Activated CD8-positive, alpha-beta memory T cell treated with anti-CD3 and anti-CD28 coated beads, Interleukin-2, amount 50 U/mL, for 24 hours (primary cell): ENCODE data around the gene METTL27.
"Not testable (repeated sequence)": the region's sequence is repeated elsewhere in the genome, so short reads cannot be mapped to it uniquely, and the experiment has no call there.

Experiments used
- DNase-seq: peaks from one replicate; pipeline ENCODE4 v3.0.0-alpha.2; 2020; ENCODE audit errors: extremely low read depth

The METTL27 gene

DNA sequence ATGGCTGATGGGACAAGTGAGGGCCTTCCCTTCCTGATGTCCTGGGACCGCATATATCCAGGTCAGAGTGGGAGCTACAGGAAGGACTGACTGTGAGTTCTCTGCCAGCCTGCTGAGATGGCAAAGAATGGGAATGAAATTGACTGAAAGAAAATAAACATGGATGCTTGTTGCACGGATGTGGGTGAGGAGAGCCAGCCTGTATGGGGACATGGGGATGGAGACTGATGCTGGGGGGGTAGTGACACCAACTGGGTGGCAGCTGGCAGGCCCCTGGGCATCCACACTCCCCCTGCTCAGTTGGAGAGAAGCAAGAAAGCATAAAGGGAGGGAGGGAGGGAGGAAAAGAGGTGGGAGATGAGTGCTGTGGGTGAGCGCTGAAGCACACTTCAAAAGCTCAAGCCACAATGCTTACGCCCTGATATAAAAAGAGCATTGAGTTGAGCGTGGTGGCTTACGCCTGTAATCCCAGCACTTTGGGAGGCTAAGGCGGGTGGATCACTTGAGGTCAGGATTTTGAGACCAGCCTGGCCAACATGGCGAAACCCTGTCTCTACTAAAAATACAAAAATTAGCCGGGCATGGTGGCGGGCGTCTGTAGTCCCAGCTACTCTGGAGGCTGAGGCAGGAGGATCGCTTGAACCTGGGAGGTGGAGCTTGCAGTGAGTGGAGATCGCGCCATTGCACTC, 20.6 kb downstream of the METTL27 start:
- not testable (repeated sequence) for DNase-seq

DNA sequence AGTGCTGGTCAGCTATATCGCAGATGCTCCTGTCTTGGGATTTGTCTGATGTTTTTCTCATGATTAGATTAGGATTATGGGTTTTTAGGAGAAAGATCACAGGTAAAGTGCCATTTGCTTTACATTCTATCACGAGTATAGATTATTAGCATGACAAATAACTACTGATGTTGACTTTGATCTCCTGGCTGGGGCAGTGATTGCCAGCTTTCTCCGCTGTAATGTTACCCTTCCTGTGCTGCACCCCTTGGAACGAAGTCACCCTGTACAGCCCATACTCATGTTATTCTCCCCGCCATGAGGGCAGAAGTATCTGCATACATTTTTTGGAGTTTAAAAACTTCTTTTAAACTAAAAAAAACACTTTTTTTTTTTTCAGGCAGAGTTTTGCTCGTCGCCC, 22.3 kb downstream of the METTL27 start:
- no peak for DNase-seq

DNA sequence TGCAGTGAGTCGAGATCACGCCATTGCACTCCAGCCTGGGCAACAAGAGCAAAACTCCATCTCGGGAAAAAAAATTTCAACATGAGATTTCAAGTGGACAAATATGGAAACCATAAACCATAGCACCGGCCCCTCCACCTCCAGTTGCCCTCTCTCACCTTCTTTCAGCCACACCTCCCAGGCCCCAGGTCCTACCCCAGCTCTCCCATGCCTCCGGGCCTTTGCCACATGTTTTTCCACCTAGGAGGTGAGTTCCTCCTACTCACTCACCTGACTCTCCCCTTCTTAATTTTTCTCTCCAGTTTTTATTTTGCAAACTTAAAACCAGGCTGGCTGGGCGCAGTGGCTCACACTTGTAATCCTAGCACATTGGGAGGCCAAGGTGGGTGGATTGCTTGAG, 25.2 kb downstream of the METTL27 start:
- no peak for DNase-seq

DNA sequence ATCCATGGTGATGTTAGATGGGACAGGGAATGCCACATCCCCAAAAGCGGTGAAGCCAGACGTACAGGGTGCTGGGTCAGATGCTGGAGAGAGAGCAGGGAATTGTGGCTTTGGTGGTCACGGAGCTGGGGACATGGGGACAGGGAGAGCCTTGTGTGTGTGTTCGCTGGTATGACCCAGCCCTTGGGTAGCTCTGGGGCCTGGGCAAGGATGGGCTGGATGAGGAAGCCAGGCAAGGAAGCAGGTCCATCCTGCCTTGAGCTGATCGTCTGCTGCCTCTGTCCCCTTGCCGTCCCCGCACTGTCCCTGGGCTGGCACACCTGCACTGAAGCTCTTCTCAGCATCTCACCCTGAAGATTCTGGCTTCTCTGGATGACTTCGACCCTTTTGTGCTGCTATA, 26.9 kb downstream of the METTL27 start:
- no peak for DNase-seq

DNA sequence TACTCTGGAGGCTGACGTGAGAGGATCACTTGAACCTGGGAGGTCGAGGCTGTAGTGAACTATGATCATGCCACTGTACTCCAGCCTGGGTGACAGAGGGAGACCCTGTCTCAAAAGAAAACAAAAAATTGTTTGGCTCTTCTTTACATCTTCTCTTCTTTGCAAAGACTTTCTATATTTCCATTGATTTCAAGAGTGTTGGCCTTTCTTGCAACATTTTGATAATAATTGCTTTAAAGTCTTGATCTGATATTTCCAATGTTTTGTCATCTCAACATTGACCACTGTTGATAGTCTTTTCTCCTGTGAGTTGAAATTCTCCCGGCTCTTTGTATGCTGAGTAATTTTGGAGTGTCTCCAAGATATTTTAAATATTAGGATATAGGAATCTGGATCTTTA, 29.3 kb downstream of the METTL27 start:
- no peak for DNase-seq

DNA sequence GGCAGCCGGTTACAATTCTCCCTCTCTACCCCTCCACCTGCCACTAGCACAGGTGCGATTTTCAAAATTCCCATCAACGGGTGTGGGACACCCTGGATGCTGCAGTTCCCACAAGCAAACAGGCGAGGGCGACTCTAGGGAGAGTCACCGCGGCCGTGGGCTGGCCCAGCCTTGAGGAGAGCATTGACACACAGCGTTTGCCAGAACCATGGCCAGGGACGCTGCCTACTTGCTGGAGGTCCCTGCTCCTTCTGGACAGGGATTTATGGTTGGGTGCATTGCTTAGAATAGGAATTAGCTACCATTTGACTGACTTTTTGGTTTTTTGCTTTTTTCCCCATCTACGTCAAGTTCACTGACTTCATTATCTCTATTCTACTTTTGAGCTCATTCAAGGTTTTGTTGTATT, 30.6 kb downstream of the METTL27 start:
- peak; percentile 12 for DNase-seq

DNA sequence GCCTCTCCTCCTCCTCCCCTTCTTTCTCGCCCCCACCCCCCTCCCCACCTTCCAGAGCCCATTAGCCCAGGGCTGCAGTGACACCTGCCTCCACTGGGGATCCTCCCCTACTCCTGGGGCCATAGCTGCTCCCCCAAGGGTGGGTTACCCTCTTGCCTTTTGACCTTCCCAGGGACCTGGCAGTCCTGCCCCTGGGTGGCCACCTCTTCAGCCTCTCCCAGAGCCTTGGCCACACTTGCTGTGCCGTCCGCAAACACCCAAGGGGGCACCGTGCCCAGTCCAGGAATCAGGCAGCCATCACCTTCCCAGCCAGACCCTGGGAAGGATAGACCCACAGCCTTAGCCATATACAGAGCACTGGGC, 31.3 kb downstream of the METTL27 start:
- DNase-seq = no peak

DNA sequence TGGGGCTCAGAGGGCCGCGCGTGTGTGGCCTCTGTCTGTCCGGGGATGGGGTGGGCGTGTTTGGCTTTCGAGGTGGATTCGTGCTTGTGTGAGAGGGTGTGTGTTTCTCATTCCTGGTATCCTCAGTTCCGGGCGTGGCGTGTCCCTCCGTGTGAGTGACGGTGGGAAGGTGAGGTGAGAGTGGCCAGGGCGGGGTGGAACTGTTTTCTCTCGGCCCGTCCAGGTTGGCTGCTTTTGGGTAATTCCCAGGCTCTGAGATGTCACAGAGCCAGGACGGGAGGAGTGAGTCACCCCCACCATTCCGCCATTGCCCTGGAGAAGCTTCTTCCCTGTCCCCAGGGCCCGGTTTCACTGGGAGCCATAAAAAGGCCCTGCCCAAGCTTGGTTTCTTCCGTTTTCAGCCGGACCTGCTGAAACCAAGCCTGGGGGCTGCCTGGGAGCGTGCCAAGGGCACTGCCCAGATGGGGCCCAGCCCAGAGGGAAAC, 32.8 kb downstream of the METTL27 start:
- no peak for DNase-seq

DNA sequence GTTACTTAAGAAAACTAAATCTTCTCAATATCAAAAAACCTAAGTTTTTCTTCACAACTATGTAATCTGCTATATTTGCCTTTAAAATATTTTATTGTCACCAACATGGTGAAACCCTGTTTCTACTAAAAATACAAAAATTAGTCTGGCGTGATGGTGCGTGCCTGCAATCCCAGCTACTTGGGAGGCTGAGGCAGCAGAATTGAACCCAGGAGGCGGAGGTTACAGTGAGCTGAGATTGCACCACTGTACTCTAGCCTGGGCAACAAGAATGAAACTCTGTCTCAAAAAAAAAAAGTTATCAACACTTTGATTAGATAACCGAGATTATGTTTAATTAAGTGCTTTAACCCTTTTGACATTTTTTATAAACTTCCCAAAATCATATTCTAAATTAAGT, 39.9 kb downstream of the METTL27 start:
- DNase-seq = no peak

DNA sequence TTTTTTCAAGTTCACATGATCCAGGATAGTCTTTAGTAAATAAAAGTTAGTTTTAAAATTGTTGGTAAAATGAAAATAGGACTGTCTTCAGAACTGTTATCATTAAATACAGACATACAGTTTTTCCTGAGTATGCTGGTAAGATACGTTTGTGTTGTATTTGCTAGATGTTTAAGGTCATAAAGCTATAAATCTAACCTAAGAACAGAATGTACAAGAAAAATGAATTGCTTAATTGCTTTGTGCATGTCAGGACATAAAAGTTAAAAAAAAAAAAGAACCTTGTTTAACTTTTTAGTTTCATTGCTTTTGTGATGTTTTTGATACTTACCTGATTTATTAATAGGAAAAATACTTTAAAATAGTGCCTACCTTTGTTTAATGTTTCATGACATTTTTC, 40.7 kb downstream of the METTL27 start:
- DNase-seq = no peak

DNA sequence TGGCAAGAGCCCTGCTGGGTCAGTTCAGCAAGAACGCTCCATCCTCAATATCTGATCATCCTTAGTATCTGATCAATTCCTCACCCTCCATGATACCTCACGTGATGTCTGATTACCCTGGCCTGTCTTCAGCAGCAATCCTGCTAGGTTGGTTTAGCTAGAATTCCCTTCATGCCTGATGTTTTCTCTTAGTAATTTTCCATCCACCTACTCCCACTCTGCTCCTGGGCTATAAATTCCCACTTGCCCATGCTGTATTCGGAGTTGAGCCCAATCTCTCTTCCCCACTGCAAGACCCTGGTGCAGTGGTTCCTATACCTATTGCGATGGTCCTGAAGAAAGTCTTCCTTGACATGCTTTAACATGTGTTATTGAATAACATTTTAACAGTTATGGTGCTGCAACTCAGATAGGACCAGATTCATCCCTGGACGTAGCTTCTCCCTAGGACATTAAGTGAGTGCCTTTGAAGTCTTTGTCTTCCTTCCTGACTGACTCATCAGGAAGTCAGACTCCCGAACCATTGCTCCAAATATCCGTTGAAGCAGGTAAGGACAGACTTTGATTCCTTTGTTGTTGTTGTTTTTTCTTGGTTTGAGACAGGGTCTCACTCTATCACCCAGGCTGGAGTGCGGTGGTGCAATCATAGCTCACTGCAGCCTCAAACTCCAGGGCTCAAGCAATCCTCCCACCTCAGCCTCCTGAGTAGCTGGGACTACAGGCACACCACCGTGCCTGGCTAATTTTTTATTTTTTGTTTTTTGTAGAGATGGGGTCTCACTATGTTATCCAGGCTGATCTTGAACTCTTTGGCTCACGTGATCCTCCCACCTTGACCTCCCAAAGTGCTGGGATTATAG, 42.8 kb downstream of the METTL27 start:
- DNase-seq = no peak

DNA sequence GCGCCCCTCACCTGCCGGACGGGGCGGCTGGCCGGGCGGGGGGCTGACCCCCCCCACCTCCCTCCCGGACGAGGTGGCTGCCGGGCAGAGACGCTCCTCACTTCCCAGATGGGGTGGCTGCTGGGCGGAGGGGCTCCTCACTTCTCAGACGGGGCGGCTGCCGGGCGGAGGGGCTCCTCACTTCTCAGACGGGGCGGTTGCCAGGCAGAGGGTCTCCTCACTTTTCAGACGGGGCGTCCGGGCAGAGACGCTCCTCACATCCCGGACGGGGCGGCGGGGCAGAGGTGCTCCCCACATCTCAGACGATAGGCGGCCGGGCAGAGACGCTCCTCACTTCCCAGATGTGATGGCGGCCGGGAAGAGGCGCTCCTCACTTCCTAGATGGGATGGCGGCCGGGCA, 45.1 kb downstream of the METTL27 start:
- not testable (repeated sequence) for DNase-seq

DNA sequence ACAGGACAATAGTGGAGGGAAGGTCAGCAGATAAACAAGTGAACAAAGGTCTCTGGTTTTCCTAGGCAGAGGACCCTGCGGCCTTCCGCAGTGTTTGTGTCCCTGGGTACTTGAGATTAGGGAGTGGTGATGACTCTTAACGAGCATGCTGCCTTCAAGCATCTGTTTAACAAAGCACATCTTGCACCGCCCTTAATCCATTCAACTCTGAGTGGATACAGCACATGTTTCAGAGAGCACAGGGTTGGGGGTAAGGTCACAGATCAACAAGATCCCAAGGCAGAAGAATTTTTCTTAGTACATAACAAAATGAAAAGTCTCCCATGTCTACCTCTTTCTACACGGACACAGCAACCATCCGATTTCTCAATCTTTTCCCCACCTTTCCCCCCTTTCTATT, 45.7 kb downstream of the METTL27 start:
- DNase-seq = not testable (repeated sequence)

DNA sequence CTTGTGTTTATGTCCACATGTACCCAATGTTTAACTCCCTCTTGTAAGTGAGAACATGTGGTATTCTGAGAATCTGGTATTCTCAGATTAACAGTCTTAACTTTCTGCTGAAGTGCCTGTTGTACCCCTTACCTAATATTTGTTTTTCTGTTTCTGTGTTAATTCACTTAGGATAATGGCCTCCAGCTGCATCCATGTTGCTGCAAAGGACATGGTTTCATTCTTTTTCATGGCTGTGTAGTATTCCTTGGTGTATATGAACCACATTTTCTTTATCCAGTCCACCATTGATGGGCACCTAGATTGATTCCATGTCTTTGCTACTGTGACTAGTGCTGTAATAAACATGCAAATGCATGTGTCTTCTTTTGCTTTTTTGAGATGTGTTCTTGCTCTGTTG, 47.1 kb downstream of the METTL27 start:
- not testable (repeated sequence) for DNase-seq

DNA sequence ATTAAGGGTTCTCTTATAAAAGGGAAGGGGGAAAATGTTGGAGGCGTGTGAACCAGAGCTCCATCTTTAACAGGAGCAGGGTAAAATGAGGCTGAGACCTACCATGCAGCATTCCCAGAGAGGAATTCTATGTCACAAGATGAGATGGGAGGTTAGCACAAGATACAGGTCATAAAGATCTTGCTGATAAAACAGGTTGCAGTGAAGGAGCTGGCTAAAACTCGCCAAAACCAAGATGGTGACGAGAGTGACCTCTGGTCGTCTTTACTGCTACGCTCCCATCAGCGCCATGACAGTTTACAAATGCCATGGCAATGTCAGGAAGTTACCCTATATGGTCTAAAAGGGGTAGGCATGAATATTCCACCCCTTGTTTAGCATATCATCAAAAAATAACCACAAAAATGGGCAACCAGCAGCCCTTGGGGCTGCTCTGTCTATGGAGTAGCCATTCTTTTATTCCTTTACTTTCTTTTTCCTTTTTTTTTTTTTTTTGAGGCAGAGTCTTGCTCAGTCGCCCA, 51.1 kb downstream of the METTL27 start:
- not testable (repeated sequence) for DNase-seq

DNA sequence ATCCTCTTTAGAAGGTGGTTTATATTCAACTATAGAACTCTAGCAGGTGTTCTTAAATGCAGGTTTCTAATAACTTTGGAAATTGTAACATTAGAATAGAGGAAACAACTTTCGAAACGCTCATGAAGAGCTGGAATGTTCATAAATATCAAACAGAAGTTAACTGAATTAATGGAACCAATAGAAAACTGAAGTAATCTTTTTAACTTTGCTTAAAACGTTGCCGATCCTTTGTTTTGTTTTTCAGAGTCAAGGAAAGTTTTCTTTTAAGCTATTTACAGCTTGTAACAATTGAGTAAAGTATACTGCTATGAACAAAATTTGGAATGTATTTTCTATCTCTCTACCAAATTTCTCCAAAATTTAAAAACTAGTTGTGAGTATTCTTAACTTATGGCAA, 53.3 kb downstream of the METTL27 start:
- DNase-seq = no peak

DNA sequence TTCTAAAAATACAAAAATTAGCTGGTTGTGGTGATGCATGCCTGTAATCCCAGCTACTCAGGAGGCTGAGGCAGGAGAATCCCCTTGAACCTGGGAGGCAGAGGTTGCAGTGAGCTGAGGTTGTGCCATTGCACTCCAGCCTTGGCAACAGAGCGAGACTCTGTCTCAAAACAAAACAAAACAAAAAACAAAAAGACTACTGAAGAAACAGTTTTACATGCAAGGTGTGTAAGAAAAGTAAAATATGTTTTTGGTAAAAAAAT, 54.6 kb downstream of the METTL27 start:
- not testable (repeated sequence) for DNase-seq

DNA sequence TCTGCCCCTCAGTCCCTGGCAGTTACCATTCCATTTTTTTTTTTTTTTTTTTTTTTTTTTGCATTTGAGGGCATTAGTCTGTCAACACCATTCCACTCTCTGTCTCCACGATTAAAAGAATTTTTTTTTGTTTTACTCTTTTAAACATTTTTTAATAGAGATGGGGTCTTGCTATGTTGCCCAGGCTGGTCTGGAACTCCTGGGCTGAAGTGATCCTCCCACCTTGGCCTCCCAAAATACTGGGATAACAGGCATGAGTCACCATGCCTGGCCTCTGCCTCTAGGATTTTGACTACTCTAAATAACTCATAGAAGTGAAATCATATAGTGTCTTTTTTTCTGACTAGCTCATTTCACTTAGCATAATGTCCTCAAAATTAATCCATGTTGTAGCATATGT, 55.7 kb downstream of the METTL27 start:
- no peak for DNase-seq
